B cell (primary cell): ENCODE measurements around the gene TMEM52B. TPM values are rescaled to one million over a fixed set of nuclear protein-coding genes. Genes with fewer than 3 reads are reported as not detected.

Source experiments
- ATAC-seq: fragments of 200-7000 bp; cut with Tn5 transposase; one replicate; pipeline ENCODE4 v1.10.0; 2021; ENCODE audit warnings: low read depth, mild to moderate bottlenecking, moderate number of reproducible peaks, moderate library complexity
- CTCF ChIA-PET: fragments of 350-600 bp; sonication (Branson Sonifier 250); formaldehyde crosslinking; loops from one replicate; lab custom pipeline; 2021; ENCODE audit warnings: antibody characterized with exemption, inconsistent platforms; lab: Charles Lee
- POLR2A ChIA-PET: fragments of 350-600 bp; sonication (Branson Sonifier 250); formaldehyde crosslinking; loops from one replicate; lab custom pipeline; 2021; ENCODE audit warnings: antibody characterized with exemption; lab: Charles Lee
- DNase-seq: peaks from one replicate; pipeline ENCODE4 v3.0.0; 2013
- H2AFZ ChIP-seq: 2 replicates; pipeline ENCODE4 v1.6.1; 2012; ENCODE audit warnings: mild to moderate bottlenecking, low read depth, low read length; ENCODE audit not compliant: insufficient read depth, poor library complexity, severe bottlenecking
- H3K27ac ChIP-seq, 2 donors: 1 replicate in 1 of 2; 2 replicates in 1 of 2; pipeline ENCODE4 v1.5.1; 2012 to 2013; ENCODE audit warnings: low read length in 2 of 2, mild to moderate bottlenecking in 2 of 2, moderate library complexity in 1 of 2
- H3K27me3 ChIP-seq, 4 experiments: fragments of 200-600 bp in 1 of 4; sonication (generic) in 1 of 4; replicated peaks in 1 of 4; 1 replicate in 2 of 4; 2 replicates in 2 of 4; pipeline versions ENCODE4 v1.6.1 to v1.7.0; 2013 to 2016; ENCODE audit warnings: low read length in 3 of 4, mild to moderate bottlenecking in 2 of 4, mixed read lengths in 1 of 4, moderate library complexity in 1 of 4; ENCODE audit not compliant: insufficient read depth in 4 of 4, control insufficient read depth in 3 of 4; ENCODE audit errors: control extremely low read depth in 1 of 4
- H3K36me3 ChIP-seq, 2 experiments: replicated peaks in 1 of 2; 1 replicate in 1 of 2; 2 replicates in 1 of 2; pipeline versions ENCODE4 v1.6.1 to v1.7.1; 2013; ENCODE audit warnings: low read length in 1 of 2; ENCODE audit not compliant: insufficient read depth in 2 of 2, control insufficient read depth in 1 of 2; ENCODE audit errors: control extremely low read depth in 1 of 2, extremely low read depth in 1 of 2
- H3K4me1 ChIP-seq, 2 donors: fragments of 200-600 bp in 1 of 2; sonication (generic) in 1 of 2; 1 replicate in 1 of 2; 2 replicates in 1 of 2; pipeline versions ENCODE4 v1.5.1 to v1.6.1; 2013 to 2017; ENCODE audit warnings: low read length in 2 of 2; ENCODE audit not compliant: control insufficient read depth in 2 of 2, insufficient read depth in 2 of 2
- H3K4me2 ChIP-seq: replicated peaks from 2 replicates; pipeline ENCODE3; 2012; ENCODE audit warnings: mild to moderate bottlenecking, low read depth, low read length; ENCODE audit not compliant: poor library complexity, severe bottlenecking
- H3K4me3 ChIP-seq, 5 experiments: fragments of 200-600 bp in 1 of 5; sonication (generic) in 1 of 5; 1 replicate in 3 of 5; 2 replicates in 2 of 5; pipeline versions ENCODE4 v1.5.1 to v1.7.0; 2011 to 2016; ENCODE audit warnings: low read length in 4 of 5, mild to moderate bottlenecking in 4 of 5, low read depth in 2 of 5, control low read depth in 1 of 5, moderate library complexity in 1 of 5; ENCODE audit not compliant: insufficient read depth in 1 of 5; ENCODE audit errors: control extremely low read depth in 1 of 5, extremely low read depth in 1 of 5
- H3K79me2 ChIP-seq: fragments of 200-600 bp; sonication (generic); one replicate; pipeline ENCODE4 v1.6.0; 2016; ENCODE audit warnings: low read length; ENCODE audit not compliant: control insufficient read depth, insufficient read depth
- H3K9ac ChIP-seq: fragments of 200-600 bp; sonication (generic); 2 replicates; pipeline ENCODE4 v1.6.1; 2017; ENCODE audit warnings: mild to moderate bottlenecking, low read length, moderate library complexity
- H3K9me3 ChIP-seq, 3 donors: one replicate each; pipeline versions ENCODE4 v1.6.1 to v1.7.1; 2013; ENCODE audit warnings: low read length in 2 of 3; ENCODE audit not compliant: control insufficient read depth in 2 of 3, insufficient read depth in 1 of 3; ENCODE audit errors: control extremely low read depth in 1 of 3
- H4K20me1 ChIP-seq: 2 replicates; pipeline ENCODE4 v1.6.0; 2012; ENCODE audit warnings: mild to moderate bottlenecking, low read length; ENCODE audit not compliant: insufficient read depth, control insufficient read depth, poor library complexity, severe bottlenecking
- H3K27ac Mint-ChIP-seq: one replicate; pipeline ENCODE4 v1.8.0; 2021; ENCODE audit warnings: mixed read lengths
- H3K27me3 Mint-ChIP-seq: one replicate; pipeline ENCODE4 v1.8.0; 2021; ENCODE audit warnings: mixed read lengths
- H3K4me1 Mint-ChIP-seq: one replicate; pipeline ENCODE4 v1.8.0; 2021; ENCODE audit warnings: mixed read lengths
- H3K4me3 Mint-ChIP-seq: one replicate; pipeline ENCODE4 v1.8.0; 2021; ENCODE audit warnings: mixed read lengths
- H3K9me3 Mint-ChIP-seq: one replicate; pipeline ENCODE4 v1.8.0; 2022; ENCODE audit warnings: mixed read lengths; ENCODE audit not compliant: insufficient read depth
- CTCF ChIP-seq: fragments of 200-600 bp; IDR thresholded peaks from one replicate; pipeline ENCODE4 v1.8.0; 2022; ENCODE audit warnings: antibody characterized with exemption, mild to moderate bottlenecking
- EZH2 ChIP-seq: IDR thresholded peaks from 2 replicates; pipeline ENCODE4 v1.6.1; 2012; ENCODE audit warnings: borderline replicate concordance, low read depth, mild to moderate bottlenecking, moderate library complexity, low read length; ENCODE audit not compliant: insufficient read depth, poor library complexity, severe bottlenecking
- WGBS: methylation state at CpG from one replicate; pipeline ENCODE4 v1.1.5; 2013; ENCODE audit warnings: missing lambda C conversion rate; ENCODE audit not compliant: insufficient coverage; 5-methylcytosine and 5-hydroxymethylcytosine counted together
- intact Hi-C: fragments of 100-400 bp; cut with micrococcal nuclease; formaldehyde crosslinking; loops from one replicate; pipeline ENCODE4 v1.10.0; 2022
- polyA plus RNA-seq: library from polyadenylated mRNA; depleted of rRNA; stranded (reverse); fragments of >200 nt; gene quantifications from 2 replicates; pipeline ENCODE4 v1.2.3, GENCODE V29; 2012
- total RNA-seq, 2 donors: library from RNA; stranded (reverse); fragments of 120-200 nt in 1 of 2; gene quantifications; 1 replicate in 1 of 2; 2 replicates in 1 of 2; pipeline versions ENCODE4 v1.2.3 to v1.2.4, GENCODE V29; 2013 to 2022

TMEM52B gene
- total and polyA plus RNA-seq, 2 donors (not counting 1 experiment from before 2014, with no cell fraction given) = 0.03 TPM; not detected in 1

GRCh38 chr12:10136637-10137205 lies 42.1 kb upstream of the TMEM52B start:
- Histone ChIP-seq H2AFZ (no peak overlapping the region), H3K9ac (no peak overlapping the region), H3K9me3 (peaks cover 0 to 2% (median 0%) of the 10 kb centered on the region in 3 donors), H3K4me1 (no peaks in the 10 kb centered on the region), H3K27me3 (peaks cover 0 to 17% (median 11%) of the 10 kb centered on the region in 4 experiments), H4K20me1 (no peaks in the 10 kb centered on the region), H3K36me3 (no peaks in the 10 kb centered on the region), H3K4me2 (no peak overlapping the region), H3K4me3 (no peak overlapping the region), H3K27ac (no peak overlapping the region), H3K79me2 (no peaks in the 10 kb centered on the region)
- ATAC-seq (no peak), DNase-seq (no peak)
- no peak for TF ChIP-seq EZH2
- no peak for TF ChIP-seq CTCF
- Mint-ChIP-seq H3K4me3 (no peak overlapping the region), H3K4me1 (peaks cover 2% of the 10 kb centered on the region), H3K27ac (no peak overlapping the region), H3K9me3 (no peaks in the 10 kb centered on the region), H3K27me3 (peaks cover 34% of the 10 kb centered on the region)
- 83% methylated on average over 13 of the region's 13 CpGs for WGBS
- POLR2A ChIA-PET = no interaction called here
- CTCF ChIA-PET = interaction anchor here (1.1 kb wide), 1 partner anchor 15 kb away, joined by 4 read pairs; no protein-coding TSS in a partner anchor
- intact Hi-C loops = no loop called here

GRCh38 chr12:10140001-10140400 lies 38.8 kb upstream of the TMEM52B start:
- Histone ChIP-seq H3K4me2 (no peak overlapping the region), H4K20me1 (no peaks in the 10 kb centered on the region), H3K36me3 (no peaks in the 10 kb centered on the region), H3K27ac (no peak overlapping the region), H3K27me3 (peaks cover 0 to 18% (median 9%) of the 10 kb centered on the region in 4 experiments), H2AFZ (no peak overlapping the region), H3K79me2 (no peaks in the 10 kb centered on the region), H3K9ac (no peak overlapping the region), H3K4me3 (no peak overlapping the region), H3K9me3 (no peaks in the 10 kb centered on the region), H3K4me1 (no peaks in the 10 kb centered on the region)
- intact Hi-C loops = loop anchor here (1.0 to 5.0 kb wide), 4 partner anchors 200 to 808 kb away; no protein-coding TSS in a partner anchor
- no CpG with 5 or more reads among the region's 2 CpGs for WGBS
- no peak for ATAC-seq
- CTCF ChIA-PET = interaction anchor here (0.6 to 3.8 kb wide), 15 partner anchors 10 to 1366 kb away, joined by 3 to 21 read pairs (median 4); partner anchors contain the start of genes CLEC12B and CLEC7A
- DNase-seq = peak; percentile 63
- Mint-ChIP-seq H3K27me3 (peaks cover 38% of the 10 kb centered on the region), H3K27ac (no peak overlapping the region), H3K4me1 (peaks cover 2% of the 10 kb centered on the region), H3K4me3 (no peak overlapping the region), H3K9me3 (no peaks in the 10 kb centered on the region)
- POLR2A ChIA-PET = no interaction called here
- TF ChIP-seq EZH2 = no peak
- TF ChIP-seq CTCF = peak; percentile 62
